ENCODE measurements around the gene HEXIM1. TPM values are rescaled to one million over a fixed set of nuclear protein-coding genes. Genes with fewer than 3 reads are reported as not detected.

Gene HEXIM1, protein sequence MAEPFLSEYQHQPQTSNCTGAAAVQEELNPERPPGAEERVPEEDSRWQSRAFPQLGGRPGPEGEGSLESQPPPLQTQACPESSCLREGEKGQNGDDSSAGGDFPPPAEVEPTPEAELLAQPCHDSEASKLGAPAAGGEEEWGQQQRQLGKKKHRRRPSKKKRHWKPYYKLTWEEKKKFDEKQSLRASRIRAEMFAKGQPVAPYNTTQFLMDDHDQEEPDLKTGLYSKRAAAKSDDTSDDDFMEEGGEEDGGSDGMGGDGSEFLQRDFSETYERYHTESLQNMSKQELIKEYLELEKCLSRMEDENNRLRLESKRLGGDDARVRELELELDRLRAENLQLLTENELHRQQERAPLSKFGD
- total RNA-seq (2022) (57.2 and 64.7 TPM in 2 replicates), Bru-seq, nascent RNA (percentile 93 among the genes with signal in this experiment), BruChase-seq, experiment 1, labeled RNA remaining after a 6-hour chase (percentile 94 among the genes with signal in this experiment), BruChase-seq, experiment 2, labeled RNA remaining after a 2-hour chase (percentile 99 among the genes with signal in this experiment)
- long read RNA-seq, transcript HEXIM1-201 (1 exons, 3,600 nt), result major isoform, 31 of 33 reads
- long read RNA-seq, partial matches to known transcripts, result 0 of 33 reads
- long read RNA-seq, other reads (novel, unspliced or antisense), result 2 of 33 reads

DNA sequence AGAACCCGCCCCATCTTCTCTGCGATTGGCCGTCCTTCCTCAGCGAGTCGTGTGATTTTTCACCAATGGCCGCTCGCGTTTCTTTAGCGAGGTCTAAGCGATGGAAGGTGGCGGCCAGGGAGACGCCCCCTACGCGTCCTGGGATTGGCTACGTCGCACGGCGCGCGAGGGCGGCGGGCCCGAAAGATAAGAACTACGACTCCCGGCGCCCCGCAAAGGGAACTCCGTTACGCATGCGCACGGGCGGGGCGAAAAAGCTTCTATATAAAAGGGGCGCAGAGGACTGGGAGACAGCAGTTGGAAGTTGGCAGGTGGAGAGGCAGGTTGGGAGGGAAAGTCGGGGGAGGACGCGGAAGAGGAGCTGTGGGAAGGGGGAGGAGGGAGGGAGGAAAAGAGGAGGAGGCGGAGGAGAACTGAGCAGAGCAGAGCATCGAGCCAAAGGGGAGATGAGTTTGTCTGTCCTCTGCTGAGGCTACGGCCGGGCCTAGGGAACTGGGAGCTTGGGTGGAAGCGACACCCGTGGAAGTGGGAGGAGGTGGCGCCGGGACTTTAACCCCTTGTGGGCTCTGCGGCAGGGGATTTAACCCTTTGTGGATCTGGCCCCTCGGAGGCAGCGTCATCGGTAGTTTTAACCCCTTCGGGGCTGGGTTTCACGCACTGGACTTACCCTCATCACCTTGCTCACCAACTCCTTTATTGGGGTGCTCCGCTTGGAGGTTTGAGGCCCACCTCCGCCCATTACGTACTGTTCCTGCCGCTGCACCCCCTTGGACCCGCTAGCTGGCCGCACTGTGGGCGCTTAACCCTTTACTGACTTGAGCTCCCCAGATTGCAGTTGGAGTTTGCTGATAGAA lies at the start of gene HEXIM1:
Gene HEXIM1 (plus strand): TSS at position 293 of the 854 bp plus-strand sequence. CDS start 716 bp downstream, outside the sequence.
- CTCF ChIA-PET, result interaction anchor here (0.6 to 7.8 kb wide), 22 partner anchors 10 to 976 kb away, joined by 3 to 253 read pairs (median 6); partner anchors contain the start of genes ACBD4 and HEXIM2
- BruUV-seq (replicated peaks), result TSS peak; percentile 73
- peak within 1 kb of the TSS; percentile 98 for H3K4me3 Mint-ChIP-seq (ENCODE audit: low read depth, unreplicated experiment)
- peak; percentile 100 for DNase-seq
- intact Hi-C loops (cut with micrococcal nuclease; ENCODE audit: unreplicated experiment), result loop anchor here (1.0 to 10.0 kb wide), 2 partner anchors 24 to 236 kb away; no protein-coding TSS in a partner anchor
- H3K4me1 Mint-ChIP-seq (ENCODE audit: low read depth, unreplicated experiment), result peaks cover 39% of the 10 kb centered on the region
- H3K36me3 Mint-ChIP-seq (ENCODE audit: insufficient read depth, unreplicated experiment), result peaks cover 79% of the 10 kb centered on the region
- no peaks in the 10 kb centered on the region for H3K9me3 Mint-ChIP-seq (ENCODE audit: low read depth, unreplicated experiment)
- TF ChIP-seq, protein P1, sequence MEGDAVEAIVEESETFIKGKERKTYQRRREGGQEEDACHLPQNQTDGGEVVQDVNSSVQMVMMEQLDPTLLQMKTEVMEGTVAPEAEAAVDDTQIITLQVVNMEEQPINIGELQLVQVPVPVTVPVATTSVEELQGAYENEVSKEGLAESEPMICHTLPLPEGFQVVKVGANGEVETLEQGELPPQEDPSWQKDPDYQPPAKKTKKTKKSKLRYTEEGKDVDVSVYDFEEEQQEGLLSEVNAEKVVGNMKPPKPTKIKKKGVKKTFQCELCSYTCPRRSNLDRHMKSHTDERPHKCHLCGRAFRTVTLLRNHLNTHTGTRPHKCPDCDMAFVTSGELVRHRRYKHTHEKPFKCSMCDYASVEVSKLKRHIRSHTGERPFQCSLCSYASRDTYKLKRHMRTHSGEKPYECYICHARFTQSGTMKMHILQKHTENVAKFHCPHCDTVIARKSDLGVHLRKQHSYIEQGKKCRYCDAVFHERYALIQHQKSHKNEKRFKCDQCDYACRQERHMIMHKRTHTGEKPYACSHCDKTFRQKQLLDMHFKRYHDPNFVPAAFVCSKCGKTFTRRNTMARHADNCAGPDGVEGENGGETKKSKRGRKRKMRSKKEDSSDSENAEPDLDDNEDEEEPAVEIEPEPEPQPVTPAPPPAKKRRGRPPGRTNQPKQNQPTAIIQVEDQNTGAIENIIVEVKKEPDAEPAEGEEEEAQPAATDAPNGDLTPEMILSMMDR (IDR thresholded peaks at IDR 0.05; ENCODE audit: unreplicated experiment), result no peak
- H3K27ac Mint-ChIP-seq (ENCODE audit: unreplicated experiment), result peak within 1 kb of the TSS; percentile 100
- peaks cover 14% of the 10 kb centered on the region for H3K27me3 Mint-ChIP-seq (ENCODE audit: unreplicated experiment)

- Mint-ChIP-seq H3K27ac (ENCODE audit: unreplicated experiment) (peak overlapping the region; percentile 8), H3K4me1 (ENCODE audit: low read depth, unreplicated experiment) (peaks cover 6% of the 10 kb centered on the region), H3K27me3 (ENCODE audit: unreplicated experiment) (no peaks in the 10 kb centered on the region), H3K9me3 (ENCODE audit: low read depth, unreplicated experiment) (no peaks in the 10 kb centered on the region), H3K36me3 (ENCODE audit: insufficient read depth, unreplicated experiment) (peaks cover 88% of the 10 kb centered on the region), H3K4me3 (ENCODE audit: low read depth, unreplicated experiment) (no peak overlapping the region)
- BruUV-seq (replicated peaks), result no TSS peak
- TF ChIP-seq, protein P1 (IDR thresholded peaks at IDR 0.05; ENCODE audit: unreplicated experiment), result peak; percentile 98
- intact Hi-C loops (cut with micrococcal nuclease; ENCODE audit: unreplicated experiment), result loop anchor here (5.0 kb wide), 2 partner anchors 33 to 177 kb away; partner anchors contain the start of gene PLCD3
- CTCF ChIA-PET, result interaction anchor here (0.6 to 1.4 kb wide), 8 partner anchors 11 to 188 kb away, joined by 3 to 8 read pairs (median 3); partner anchors contain the start of gene ACBD4
- DNase-seq, result peak; percentile 95
Measured at GRCh38 chr17:45098869-45099616, 49.2 kb upstream of the HEXIM1 start.

GRCh38 chr17:45101546-45101882 lies 46.8 kb upstream of the HEXIM1 start:
- Mint-ChIP-seq H3K27me3 (ENCODE audit: unreplicated experiment) (no peaks in the 10 kb centered on the region), H3K27ac (ENCODE audit: unreplicated experiment) (no peak overlapping the region), H3K36me3 (ENCODE audit: insufficient read depth, unreplicated experiment) (peaks cover 90% of the 10 kb centered on the region), H3K4me1 (ENCODE audit: low read depth, unreplicated experiment) (peaks cover 1% of the 10 kb centered on the region), H3K9me3 (ENCODE audit: low read depth, unreplicated experiment) (no peaks in the 10 kb centered on the region), H3K4me3 (ENCODE audit: low read depth, unreplicated experiment) (no peak overlapping the region)
- CTCF ChIA-PET, result interaction anchor here (1.2 kb wide), 1 partner anchor 15 kb away, joined by 6 read pairs; no protein-coding TSS in a partner anchor
- BruUV-seq (replicated peaks), result no TSS peak
- intact Hi-C loops (cut with micrococcal nuclease; ENCODE audit: unreplicated experiment), result no loop called here
- no peak for DNase-seq
- TF ChIP-seq, protein P1 (IDR thresholded peaks at IDR 0.05; ENCODE audit: unreplicated experiment), result no peak

Measured in Calu3 (cell line).